Kidney tubule cell (primary cell): Measurements from ENCODE around the gene KIAA0586.
A peak's percentile ranks its signal among the peaks of the same experiment; 100 is the strongest.
"Not testable (repeated sequence)": the region's sequence is repeated elsewhere in the genome, so short reads cannot be mapped to it uniquely, and the experiment has no call there.

Experiments
- DNase-seq: peaks from one replicate; pipeline ENCODE4 v3.0.0-alpha.2; 2018; ENCODE audit warnings: low spot score

KIAA0586 gene

DNA sequence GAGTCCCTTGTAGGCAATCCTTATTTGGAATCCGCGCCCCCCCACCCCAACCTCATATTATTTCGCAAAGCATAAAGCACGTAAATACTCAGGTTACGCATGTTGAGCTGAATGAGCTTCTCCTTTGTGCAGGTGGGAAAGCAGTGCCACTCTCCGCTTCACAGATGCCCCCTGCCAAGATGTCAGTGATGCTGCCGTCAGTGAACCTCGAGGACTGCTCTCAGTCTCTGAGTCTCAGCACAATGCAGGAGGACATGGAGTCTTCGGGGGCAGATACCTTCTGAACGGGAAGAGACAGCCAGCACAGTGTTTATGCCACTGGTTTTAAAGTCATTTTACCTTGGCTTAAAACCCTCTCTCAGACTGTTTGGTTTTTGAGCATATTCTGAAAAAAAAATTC lies 120.1 kb downstream of the KIAA0586 start:
- no peak for DNase-seq

DNA sequence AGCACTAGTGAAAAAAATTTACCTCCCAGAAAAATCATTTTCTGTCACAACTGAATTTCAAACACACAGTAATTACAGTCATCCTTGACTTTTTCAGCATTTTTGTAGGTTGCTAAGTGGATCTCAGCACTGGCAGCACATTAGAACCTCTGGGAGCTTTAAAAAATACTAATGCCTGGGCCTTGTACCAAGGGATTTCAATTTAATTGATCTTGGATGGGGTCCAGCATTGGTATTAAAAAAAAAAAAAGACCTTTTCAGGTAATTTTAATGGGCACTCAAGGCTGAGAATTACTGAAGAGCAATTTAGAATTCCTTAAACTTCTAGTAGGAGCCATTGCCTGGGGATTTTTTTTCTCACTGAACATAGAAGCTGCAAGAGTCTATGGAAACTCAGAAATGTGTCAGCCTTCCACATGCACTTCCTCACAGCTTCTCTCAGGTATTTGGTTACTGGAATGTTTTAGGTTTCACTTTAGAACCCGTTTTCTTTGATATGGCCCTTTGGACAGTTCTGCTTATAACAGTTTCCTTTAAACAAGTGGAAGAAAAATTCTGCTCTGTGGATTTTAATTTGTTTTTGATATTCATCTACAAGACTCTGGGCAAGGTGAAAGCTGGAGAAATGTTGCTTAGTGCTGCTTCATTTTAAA lies 121.7 kb downstream of the KIAA0586 start:
- peak; percentile 34 for DNase-seq

DNA sequence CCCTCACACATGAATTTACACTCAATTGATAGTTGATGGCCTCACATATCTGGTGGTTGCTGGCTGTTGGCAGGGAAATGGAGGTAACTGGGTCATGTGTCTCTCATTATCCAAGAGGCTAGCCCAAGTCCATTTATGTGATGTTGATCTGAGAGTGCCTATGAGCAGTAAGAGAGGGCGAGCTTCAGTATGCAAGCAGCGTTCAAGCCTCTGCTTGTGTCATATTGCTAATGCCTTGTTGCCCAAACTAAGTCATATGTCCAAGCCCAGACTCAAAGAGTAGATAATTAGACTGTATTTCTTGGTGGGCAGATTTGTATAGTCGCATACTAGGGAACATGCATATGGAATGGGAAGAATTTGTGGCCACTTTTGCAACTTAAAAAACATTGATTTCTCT lies 126.4 kb downstream of the KIAA0586 start:
- no peak for DNase-seq

DNA sequence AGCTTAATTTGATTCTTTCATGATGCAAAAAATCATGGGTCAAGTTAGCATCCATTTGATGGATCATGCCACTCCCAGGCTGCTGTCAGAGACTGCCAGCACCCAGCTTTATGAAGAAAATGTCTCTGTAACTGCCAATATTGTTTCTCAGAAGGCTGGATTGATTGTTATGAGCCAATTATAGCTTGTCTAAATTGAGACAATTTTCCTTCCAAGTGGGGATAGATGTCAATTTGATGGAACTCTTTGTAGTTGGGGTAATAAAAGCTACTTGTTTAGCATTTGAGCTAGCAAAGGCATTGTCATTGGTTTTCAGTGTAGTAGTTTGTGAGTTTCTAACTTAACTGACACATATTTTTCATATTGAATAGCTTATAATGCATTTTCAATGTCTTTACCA lies 128.1 kb downstream of the KIAA0586 start:
- no peak for DNase-seq

DNA sequence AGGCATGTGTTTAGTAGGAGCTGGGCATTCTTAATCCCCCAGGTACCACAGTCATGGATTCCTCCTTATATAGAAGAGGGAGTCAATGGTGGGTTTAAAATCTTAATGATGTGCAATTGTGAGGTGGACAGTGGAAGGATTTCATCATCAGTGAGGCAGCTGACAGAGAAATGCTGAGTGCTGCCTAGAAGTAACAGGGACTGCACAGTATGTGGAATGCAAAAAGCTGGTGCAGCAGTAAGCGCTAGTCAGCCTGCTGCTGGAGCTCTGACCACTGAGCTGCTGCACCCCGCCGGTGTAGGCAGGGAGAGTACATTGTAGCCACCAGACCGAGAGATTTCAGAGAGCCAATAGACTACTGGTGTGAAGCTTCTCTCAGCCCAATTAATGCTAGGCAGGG lies 129.7 kb downstream of the KIAA0586 start:
- DNase-seq = no peak

DNA sequence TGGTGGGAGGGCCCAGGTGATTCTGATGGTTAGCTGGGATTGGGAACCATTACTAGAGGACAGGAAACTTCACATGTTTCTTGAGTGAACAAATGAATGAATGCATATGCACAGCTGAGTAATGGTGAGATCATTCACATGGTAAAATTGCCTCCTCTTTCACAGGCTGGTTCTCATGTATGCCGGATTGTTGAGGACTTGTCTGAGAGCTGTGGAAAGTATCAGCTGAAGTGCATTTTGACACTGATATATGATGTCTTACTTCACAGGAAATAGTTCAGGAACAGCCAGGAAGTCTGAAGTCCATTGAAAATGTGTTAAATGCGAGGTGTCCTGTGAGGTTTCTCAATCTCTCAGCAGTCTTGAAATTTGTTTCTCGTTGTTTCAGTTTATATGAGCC lies 132.7 kb downstream of the KIAA0586 start:
- peak; percentile 70 for DNase-seq

DNA sequence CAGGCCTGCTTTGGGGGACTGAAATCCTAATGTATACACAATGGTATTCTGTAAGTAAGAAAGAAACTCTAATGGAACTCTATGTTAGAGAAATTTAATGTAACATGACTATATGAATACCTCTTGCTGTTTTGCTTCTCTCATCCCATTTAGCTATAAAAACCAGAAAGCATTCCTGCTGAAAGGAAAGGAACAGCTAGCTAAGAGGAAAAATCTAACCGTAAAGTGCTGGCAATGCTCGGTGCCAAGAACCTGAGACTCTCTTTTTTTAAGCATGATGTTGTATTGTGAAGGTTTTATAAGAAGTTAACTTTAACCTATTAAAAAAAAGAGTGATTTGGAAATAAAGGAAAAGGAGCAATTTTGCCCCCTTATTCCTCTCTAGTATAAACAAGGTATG lies 134.6 kb downstream of the KIAA0586 start:
- DNase-seq = no peak

DNA sequence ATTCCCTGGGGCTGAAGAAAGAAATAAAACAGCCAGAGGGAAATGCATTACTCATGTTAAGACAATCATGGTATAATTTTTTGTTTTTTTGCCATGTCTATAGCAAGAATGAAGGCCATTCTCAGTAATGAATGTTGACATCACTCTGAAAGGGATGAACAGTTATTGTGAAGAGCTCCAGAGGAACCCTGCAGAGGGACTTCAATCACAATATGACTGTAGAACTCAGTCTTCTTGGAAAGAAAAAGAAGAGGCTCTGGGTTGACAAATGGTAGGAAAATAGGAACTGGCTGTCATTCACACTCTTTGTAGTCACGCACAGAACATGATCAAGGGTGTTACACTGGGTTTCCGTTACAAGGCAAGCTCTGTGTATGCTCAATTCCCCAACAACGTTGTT lies 136.5 kb downstream of the KIAA0586 start:
- no peak for DNase-seq

DNA sequence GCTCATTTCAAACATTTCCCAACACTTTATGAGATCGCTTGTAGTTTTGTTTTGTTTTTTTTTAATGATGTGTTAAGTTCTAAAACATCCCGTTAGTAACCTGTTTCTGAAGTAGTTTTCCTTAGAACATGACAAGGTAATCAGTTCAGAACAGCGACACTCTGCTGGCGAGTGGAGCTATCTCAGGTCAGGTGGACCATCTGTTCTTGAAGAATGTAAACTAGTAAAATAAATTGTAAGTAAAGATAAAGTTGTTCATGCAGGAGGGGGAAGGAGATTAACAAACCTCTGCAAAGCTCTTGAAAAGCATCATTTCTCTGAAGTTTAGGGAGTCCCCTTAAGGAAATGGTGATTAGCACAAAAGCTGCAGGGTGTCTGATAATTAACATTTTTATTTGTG lies 138.3 kb downstream of the KIAA0586 start:
- DNase-seq = no peak

DNA sequence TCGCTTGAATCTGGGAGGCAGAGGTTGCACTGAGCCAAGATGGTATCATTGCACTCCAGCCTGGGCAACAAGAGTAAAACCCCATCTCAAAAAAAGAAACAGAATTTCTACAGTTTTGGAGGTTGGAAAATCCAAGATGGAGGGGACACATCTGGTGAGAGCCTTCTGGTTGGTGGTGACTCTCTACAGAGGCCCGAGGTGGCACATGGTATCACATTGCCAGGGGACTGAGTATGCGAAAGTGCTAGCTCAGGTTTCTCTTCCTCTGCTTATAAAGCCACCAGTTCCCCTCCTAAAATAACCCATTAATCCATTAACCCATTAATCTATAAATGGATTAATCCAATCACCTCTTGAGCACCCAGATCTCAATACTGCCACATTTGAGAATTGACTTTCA lies 139.5 kb downstream of the KIAA0586 start:
- no peak for DNase-seq

DNA sequence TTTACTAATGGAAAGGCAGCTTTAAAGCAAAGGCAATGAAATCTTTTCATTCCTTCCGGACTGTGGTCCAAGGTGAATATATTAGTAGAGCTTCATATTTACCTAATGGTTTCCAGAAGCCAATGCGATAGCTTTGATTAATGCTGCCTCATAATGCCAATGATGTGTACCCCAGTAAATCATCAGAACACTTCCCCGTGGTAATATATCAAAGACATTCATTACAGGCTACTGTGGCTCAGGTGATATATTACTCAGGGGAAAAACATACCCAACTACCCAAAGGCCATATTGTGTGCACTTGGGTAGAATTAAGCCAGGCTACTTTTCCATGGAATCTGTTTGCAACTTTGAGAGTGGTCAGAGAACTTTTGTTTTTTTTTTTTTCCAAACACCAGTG lies 140.8 kb downstream of the KIAA0586 start:
- no peak for DNase-seq

DNA sequence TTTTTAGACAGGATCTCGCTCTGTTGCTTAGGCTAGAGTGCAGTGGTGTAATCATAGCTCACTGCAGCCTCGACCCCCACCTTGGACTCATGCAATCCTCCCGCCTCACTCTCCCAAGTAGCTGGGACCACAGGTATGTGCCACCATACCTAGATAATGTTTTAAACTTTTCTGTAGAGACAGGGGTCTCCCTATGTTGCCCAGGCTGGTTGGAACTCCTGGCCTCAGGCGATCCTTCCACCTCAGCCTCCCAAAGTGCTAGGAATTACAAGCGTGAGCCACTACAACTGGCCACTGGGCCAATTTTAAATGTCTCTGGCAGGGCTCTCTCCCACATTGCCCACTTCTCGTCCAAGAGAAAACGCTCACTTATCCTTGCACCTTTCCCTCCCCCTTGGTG lies 143.7 kb downstream of the KIAA0586 start:
- DNase-seq = no peak

DNA sequence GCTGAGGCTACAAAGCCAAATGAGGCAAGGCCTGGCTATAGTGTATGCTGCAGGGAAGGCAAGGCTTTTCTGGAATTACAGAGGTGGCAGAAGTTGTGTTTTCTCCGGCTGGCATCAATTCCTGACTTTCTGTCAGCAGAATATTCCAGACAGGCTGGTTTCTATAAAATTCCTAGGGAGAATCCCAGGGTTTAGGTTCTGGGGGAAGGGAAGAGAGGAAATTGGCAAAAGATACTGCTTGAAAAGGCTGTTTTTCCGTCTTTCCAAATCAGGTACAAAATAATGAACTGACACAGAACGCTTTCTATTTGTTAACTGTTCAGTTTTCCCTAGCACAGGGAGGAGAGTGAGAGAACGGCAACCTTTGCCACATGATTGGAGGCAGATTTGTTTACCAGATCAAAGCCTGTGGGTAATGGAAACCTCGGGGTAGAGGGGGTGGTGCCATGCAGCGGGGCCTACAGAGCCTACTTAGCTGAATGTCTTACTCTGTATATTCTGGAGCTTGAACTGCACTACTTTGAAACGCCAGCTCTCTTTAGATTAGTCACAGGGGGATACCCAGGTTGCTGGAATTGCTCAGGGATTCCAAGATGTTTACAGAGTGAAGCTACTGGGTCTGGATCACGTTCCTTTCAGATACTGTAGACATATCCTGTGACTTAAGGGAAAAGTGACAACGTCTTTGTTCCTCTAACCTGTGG lies 144.4 kb downstream of the KIAA0586 start:
- DNase-seq = peak; percentile 90

DNA sequence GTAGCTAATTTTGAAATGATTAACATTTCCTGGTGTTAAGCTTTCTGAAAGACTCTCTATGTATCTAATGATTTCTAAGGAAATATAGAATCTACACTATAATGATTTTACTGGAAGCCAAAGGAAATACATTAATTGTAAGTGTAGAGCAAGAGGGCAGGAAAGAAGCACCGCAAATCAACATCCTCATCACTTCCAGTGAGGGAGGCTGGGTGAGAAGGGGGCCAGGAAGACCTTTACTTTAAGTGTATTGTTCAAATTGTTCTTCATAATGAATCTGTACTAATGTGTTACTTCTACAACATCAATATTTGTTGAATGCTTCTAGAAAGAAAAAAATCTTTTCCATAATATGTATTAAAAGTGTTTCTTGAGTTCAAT lies 144.9 kb downstream of the KIAA0586 start:
- DNase-seq = no peak

DNA sequence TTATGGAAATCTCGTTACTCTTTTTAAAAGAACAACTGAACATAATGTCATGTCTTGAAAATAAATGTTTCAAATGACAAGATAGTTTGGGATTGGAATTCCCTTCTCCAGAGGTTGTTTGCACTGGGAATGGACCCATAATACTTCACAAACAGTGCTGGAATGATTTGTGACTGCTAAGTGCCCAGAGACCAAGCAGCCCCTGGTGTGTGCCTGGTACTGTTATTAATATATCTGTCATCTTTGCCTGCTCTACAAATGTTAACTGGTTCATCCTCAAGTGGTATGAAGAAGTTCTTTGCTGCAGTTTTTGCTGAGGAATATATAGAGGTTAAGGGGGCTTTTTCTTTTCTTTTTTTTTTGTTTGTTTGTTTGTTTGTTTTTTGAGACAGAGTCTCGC lies 145.3 kb downstream of the KIAA0586 start:
- no peak for DNase-seq

DNA sequence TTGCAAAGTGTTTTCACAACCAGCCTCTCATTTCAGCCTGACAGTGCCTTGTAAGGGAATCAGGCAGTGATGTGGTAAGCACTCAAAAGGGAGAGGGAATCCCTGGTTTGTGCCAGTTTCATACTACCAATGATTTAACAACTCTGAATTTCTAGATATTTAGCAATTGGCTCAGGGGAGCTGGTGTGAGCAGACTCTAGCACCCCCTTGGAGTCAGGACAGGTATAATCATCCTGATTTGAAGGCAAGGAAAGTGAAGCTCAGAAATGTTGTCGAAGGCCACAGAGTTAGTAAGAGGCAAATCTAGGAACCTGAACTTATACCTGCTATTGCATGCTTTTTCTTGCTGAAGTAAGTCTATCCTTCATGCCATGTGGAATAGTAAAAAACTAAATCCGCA lies 147.1 kb downstream of the KIAA0586 start:
- no peak for DNase-seq

DNA sequence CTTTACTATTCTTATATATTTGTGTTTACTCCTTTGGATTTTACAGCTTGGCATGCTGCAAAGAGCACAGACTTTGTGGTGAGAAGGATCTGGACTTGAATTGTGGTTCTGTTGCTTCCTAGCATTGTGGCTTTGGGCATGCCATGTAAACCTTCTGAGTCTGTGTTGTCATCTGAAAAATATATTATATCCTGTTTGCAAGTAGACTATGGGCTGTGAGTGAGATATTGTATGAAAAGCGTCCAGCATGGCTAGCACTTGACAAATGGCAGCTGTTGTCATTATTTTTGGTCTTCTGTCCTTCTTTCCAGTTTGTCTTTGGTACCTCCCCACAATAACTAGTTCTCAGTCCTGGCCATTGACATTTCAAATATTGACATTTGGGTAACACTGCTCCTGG lies 148.4 kb downstream of the KIAA0586 start:
- DNase-seq = no peak

DNA sequence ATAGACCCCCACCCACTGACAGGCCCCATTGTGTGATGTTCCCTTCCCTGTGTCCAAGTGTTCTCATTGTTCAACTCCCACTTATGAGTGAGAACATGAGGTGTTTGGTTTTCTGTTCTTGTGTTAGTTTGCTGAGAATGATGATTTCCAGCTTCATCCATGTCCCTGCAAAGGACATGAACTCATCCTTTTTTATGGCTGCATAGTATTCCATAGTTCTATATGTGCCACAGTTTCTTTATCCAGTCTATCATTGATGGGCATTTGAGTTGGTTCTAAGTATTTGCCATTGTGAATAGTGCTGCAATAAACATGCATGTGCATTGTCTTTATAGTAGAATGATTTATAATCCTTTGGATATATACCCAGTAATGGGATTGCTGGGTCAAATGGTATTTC lies 152.5 kb downstream of the KIAA0586 start:
- not testable (repeated sequence) for DNase-seq

DNA sequence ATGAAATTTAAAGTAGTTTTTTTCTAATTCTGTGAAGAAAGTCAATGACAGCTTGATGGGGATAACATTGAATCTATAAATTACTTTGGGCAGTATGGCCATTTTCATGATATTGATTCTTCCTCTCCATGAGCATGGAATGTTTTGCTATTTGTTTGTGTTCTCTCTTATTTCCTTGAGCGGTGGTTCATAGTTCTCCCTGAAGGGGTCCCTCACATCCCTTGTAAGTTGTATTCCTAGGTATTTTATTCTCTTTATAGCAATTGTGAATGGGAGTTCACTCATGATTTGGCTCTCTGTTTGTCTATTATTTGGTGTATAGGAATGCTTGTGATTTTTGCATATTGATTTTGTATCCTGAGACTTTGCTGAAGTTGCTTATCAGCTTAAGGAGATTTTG lies 153.9 kb downstream of the KIAA0586 start:
- DNase-seq = not testable (repeated sequence)

DNA sequence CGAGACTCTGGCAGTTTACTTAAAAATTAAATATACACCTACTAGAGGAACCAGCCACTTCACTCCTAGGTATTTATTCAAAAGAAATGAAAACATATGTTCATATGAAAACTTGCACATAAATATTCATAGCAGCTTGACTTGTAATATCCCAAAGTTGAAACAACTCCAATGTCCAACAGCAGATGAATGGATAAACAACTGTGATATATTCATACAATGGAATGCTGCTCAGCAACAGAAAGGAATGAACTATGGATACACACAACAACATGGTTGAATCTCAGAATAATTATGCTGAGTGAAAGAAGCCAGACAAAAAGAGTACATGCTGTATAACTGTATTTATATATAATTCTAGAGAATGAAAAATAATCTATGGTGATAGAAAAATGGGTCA lies 156.9 kb downstream of the KIAA0586 start:
- DNase-seq = no peak

DNA sequence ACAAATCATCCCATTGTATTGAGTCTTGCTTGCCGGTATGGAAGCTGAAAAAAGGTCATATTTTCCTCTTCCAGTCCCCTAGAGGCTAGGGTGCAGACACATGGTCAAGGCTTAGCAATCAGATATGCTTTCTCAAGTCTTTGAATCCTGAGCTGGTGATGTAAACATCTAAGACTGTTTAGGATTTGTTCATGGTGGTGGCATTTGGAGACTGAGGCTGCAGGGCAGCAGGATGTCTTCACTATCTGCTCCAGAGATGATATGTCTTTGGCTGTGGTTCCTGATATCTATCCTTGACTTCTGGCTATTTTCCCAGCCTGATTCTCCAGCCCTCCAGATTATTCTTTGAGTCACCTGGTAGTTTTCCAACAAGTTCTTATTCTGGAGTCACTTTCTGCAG lies 159.8 kb downstream of the KIAA0586 start:
- DNase-seq = no peak

DNA sequence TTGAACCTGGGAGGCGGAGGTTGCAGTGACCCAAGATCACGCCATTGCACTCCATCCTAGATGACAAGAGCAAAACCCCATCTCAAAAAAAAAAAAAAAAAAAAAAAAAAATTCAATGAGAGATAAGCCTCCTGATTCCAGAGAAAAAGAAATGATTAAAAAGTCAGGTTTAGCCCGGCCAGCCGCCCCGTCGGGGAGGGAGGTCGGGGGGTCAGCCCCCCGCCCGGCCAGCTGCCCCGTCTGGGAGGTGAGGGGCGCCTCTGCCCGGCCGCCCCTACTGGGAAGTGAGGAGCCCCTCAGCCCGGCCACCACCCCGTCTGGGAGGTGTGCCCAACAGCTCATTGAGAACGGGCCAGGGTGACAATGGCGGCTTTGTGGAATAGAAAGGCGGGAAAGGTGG lies 160.8 kb downstream of the KIAA0586 start:
- not testable (repeated sequence) for DNase-seq

DNA sequence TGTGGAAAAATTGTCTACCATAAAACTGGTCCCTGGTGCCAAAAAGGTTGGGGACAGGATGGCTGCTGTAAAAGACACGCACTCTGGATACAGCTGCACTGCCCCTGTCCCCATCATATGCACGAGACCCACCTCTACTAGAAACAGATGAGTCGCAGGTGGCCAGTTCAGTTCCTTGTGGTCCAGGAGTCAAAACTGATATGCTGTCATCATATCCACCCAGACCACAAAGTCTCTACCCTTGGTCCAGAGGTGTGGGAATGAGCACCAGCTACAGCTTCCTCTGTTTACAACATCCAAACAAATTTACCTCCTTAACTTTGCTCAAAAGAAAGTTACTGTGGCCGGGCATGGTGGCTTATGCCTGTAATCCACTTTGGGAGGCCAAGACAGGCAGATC lies 166.5 kb downstream of the KIAA0586 start:
- DNase-seq = no peak

DNA sequence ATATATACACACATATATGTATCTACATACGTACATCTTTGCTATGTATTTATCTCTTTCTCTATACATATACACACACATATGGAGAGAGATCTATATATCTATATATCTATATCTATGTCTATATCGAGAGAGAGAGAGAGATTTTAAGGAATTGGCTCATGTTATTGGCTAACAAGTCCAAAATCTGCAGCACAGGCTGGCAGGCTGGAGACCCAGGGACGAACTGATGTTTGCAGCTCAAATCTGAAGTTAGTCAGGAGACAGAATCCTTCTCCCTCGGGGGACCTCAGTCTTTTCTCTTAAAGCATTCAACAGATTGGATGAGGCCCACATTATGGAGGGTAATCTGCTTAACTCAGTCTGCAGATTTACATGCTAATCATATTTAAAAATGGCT lies 169.5 kb downstream of the KIAA0586 start:
- DNase-seq = no peak
